Mucosa of rectum (tissue), 2 donors: ENCODE measurements around the gene ARTN.

Source experiments
- H3K27ac ChIP-seq, 2 donors: one replicate each; pipeline ENCODE4 v1.7.0; 2013; ENCODE audit warnings: inconsistent platforms in 2 of 2, low read depth in 2 of 2, low read length in 2 of 2
- H3K27me3 ChIP-seq, 2 donors: one replicate each; pipeline ENCODE4 v1.7.0; 2013; ENCODE audit warnings: low read length in 2 of 2; ENCODE audit not compliant: control insufficient read depth in 2 of 2, insufficient read depth in 2 of 2
- H3K36me3 ChIP-seq, 2 donors: one replicate each; pipeline ENCODE4 v1.7.0; 2013; ENCODE audit warnings: low read length in 2 of 2; ENCODE audit not compliant: control insufficient read depth in 2 of 2, insufficient read depth in 2 of 2
- H3K4me1 ChIP-seq, 2 donors: one replicate each; pipeline ENCODE4 v1.7.0; 2013; ENCODE audit warnings: low read length in 2 of 2, mild to moderate bottlenecking in 1 of 2; ENCODE audit not compliant: control insufficient read depth in 2 of 2, insufficient read depth in 2 of 2
- H3K4me3 ChIP-seq, 2 donors: one replicate each; pipeline ENCODE4 v1.7.0; 2013; ENCODE audit warnings: low read length in 2 of 2
- H3K9ac ChIP-seq, 2 donors: one replicate each; pipeline ENCODE4 v1.7.0; 2013; ENCODE audit warnings: low read length in 2 of 2, low read depth in 1 of 2, mild to moderate bottlenecking in 1 of 2
- H3K9me3 ChIP-seq, 2 donors: one replicate each; pipeline ENCODE4 v1.7.0; 2013; ENCODE audit warnings: low read length in 2 of 2; ENCODE audit not compliant: control insufficient read depth in 2 of 2
- donor health status: healthy.
- donor health status: Normal muscosa, but diverticular disease.

The ARTN gene

GRCh38 chr1:43970502-43970901 is 36.9 kb downstream of the ARTN start:
- no peaks in the 10 kb centered on the region for H3K27me3 ChIP-seq
- H3K9ac ChIP-seq = peak overlapping the region; percentile 60 to 67
- peak overlapping the region; percentile 91 to 97 for H3K4me3 ChIP-seq
- peaks cover 15 to 23% of the 10 kb centered on the region in 2 donors for H3K4me1 ChIP-seq
- peaks cover 10 to 11% of the 10 kb centered on the region in 2 donors for H3K36me3 ChIP-seq
- H3K27ac ChIP-seq = no peak overlapping the region
- no peaks in the 10 kb centered on the region for H3K9me3 ChIP-seq

DNA sequence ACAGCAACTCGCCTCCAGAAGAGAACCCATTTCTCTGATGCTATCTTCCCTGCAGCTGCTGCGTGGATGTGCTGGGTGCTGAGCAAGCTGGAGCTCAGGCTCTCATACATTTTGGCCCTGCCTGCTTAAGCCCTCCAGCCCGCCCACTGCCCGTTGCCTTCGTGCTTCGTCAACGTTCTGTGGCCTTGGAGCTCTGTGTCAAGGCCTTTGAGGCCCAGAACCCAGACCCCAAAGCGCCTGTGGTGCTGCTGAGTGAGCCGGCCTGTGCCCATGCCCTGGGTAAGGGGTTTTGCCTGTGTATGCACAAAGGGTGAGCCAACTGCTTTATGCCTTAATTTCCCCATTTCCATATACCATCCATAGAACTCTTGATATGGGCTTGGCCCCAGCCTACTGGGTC is 37.3 kb downstream of the ARTN start:
- Histone ChIP-seq H3K36me3 (peaks cover 10 to 11% of the 10 kb centered on the region in 2 donors), H3K27me3 (no peaks in the 10 kb centered on the region), H3K9ac (no peak overlapping the region), H3K4me1 (peaks cover 19 to 27% of the 10 kb centered on the region in 2 donors), H3K4me3 (peak overlapping the region in 1 of 2 donors; percentile 97), H3K9me3 (no peaks in the 10 kb centered on the region), H3K27ac (no peak overlapping the region)

- H3K9ac ChIP-seq = no peak overlapping the region
- no peak overlapping the region for H3K4me3 ChIP-seq
- H3K9me3 ChIP-seq = no peaks in the 10 kb centered on the region
- H3K36me3 ChIP-seq = peaks cover 12 to 13% of the 10 kb centered on the region in 2 donors
- peaks cover 24 to 33% of the 10 kb centered on the region in 2 donors for H3K4me1 ChIP-seq
- H3K27ac ChIP-seq = no peak overlapping the region
- no peaks in the 10 kb centered on the region for H3K27me3 ChIP-seq
Observed at GRCh38 chr1:43971336-43971980, 37.9 kb downstream of the ARTN start.

DNA sequence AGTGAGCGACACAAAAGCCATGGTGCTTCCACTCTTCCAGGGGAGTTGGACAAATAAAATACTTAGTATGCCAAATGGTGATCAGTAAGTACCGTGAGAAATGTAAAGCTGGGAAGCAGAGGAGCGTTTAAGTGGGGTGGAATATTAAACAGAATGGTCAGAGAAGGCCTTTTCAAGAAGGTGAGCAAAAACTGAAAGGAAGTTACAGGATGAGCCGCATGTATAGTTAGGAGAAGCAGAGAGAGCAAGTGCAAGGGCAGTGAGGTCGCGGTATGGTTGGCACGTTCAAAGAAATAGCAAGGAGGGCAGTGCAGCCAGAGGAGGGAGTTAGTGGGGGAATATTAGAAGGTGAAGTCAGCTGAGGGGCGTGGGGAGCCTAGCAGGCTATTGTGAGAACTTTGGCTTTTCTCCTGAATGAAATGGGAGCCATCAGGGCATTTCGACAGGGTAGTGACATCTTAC is 40.4 kb downstream of the ARTN start:
- Histone ChIP-seq H3K4me3 (peak overlapping the region; percentile 89 to 92), H3K4me1 (peaks cover 46 to 53% of the 10 kb centered on the region in 2 donors)

DNA sequence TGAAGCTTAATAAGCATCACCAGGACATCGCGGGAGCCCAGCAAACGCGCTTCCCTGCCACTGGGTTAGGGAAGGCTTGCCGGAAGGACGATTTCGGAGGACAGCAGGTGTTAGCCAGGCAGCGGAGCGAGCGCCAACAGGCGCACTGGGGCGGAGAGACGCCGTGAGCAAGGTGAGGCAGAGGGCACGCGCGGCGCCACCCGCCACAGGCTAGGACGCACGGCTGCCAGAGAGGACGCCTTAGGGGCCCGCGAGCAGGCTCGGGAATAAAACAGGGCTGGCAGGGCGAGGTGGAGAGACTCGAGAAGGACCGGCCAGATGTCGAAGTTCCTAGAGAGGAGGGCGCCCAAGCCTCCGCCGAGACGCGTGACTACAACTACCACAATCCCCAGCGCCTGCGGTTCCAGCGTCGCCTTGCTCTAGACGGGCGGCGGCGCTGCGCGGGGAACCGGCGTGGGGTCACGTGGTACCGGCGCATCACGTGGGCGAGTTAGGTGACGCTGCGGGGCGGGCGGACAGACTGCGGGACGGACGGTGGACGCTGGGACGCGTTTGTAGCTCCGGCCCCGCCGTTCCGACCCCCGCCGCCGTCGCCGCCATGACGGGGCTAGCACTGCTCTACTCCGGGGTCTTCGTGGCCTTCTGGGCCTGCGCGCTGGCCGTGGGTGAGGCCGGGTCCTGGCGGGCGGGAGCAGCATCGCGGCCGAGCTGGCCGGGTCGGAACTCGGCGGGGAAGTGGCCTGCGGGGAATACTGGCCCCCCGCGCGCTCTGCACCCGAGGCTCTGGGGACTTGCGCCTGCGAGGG is 41.0 kb downstream of the ARTN start, which contains the start of gene ATP6V0B:
ATP6V0B (plus strand) TSS at position 518 of the 806 bp plus-strand sequence; CDS start at position 599, 81 bp downstream.
- Histone ChIP-seq H3K27me3 (no peaks in the 10 kb centered on the region), H3K9ac (peak within 1 kb of the TSS; percentile 87 to 98), H3K4me1 (peaks cover 46 to 54% of the 10 kb centered on the region in 2 donors), H3K36me3 (peaks cover 24 to 28% of the 10 kb centered on the region in 2 donors), H3K27ac (peak within 1 kb of the TSS; percentile 96 to 97), H3K4me3 (peak within 1 kb of the TSS; percentile 89 to 92), H3K9me3 (no peaks in the 10 kb centered on the region)

More for the DNA sequence above, 40.4 kb downstream of the ARTN start:
- Histone ChIP-seq H3K9me3 (no peaks in the 10 kb centered on the region), H3K9ac (peak overlapping the region; percentile 77 to 98), H3K36me3 (peaks cover 24 to 28% of the 10 kb centered on the region in 2 donors), H3K27me3 (no peaks in the 10 kb centered on the region), H3K27ac (peak overlapping the region; percentile 96 to 97)

- peak overlapping the region; percentile 89 to 92 for H3K4me3 ChIP-seq
- H3K27ac ChIP-seq = peak overlapping the region; percentile 96 to 97
- H3K4me1 ChIP-seq = peaks cover 50 to 58% of the 10 kb centered on the region in 2 donors
Observed at GRCh38 chr1:43975249-43975961, 41.8 kb downstream of the ARTN start.

DNA sequence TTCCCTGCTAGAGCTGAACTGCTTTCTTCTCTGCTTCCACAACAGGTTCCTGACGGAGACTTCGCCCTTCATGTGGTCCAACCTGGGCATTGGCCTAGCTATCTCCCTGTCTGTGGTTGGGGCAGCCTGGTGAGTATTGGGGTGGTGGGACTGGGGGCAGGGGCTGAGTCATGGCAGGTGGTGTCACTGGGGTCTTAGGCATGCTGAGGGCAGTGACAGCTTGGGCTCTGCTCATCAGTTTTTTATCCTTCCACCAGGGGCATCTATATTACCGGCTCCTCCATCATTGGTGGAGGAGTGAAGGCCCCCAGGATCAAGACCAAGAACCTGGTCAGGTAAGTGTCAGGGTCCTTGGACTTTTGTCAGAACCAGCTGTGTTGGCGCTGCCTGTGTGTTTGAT is 42.4 kb downstream of the ARTN start:
- Histone ChIP-seq H3K4me1 (peaks cover 51 to 58% of the 10 kb centered on the region in 2 donors), H3K27ac (peak overlapping the region in 1 of 2 donors; percentile 97), H3K36me3 (peaks cover 24 to 28% of the 10 kb centered on the region in 2 donors), H3K4me3 (peak overlapping the region; percentile 89 to 92), H3K27me3 (no peaks in the 10 kb centered on the region), H3K9me3 (no peaks in the 10 kb centered on the region), H3K9ac (peak overlapping the region; percentile 87 to 98)

More at GRCh38 chr1:43975249-43975961, 41.8 kb downstream of the ARTN start:
- no peaks in the 10 kb centered on the region for H3K27me3 ChIP-seq
- H3K9ac ChIP-seq = peak overlapping the region; percentile 87 to 98
- H3K9me3 ChIP-seq = no peaks in the 10 kb centered on the region
- H3K36me3 ChIP-seq = peaks cover 24 to 28% of the 10 kb centered on the region in 2 donors

GRCh38 chr1:43976890-43977289 is 43.3 kb downstream of the ARTN start:
- Histone ChIP-seq H3K27ac (no peak overlapping the region), H3K36me3 (peaks cover 25 to 28% of the 10 kb centered on the region in 2 donors), H3K9me3 (no peaks in the 10 kb centered on the region), H3K27me3 (no peaks in the 10 kb centered on the region), H3K4me3 (no peak overlapping the region), H3K4me1 (peaks cover 56 to 60% of the 10 kb centered on the region in 2 donors), H3K9ac (no peak overlapping the region)

- H3K9me3 ChIP-seq = no peaks in the 10 kb centered on the region
- H3K36me3 ChIP-seq = peaks cover 22 to 23% of the 10 kb centered on the region in 2 donors
- H3K4me1 ChIP-seq = peaks cover 56 to 60% of the 10 kb centered on the region in 2 donors
- H3K27me3 ChIP-seq = no peaks in the 10 kb centered on the region
- no peak overlapping the region for H3K9ac ChIP-seq
- H3K4me3 ChIP-seq = no peak overlapping the region
- H3K27ac ChIP-seq = no peak overlapping the region
Observed at GRCh38 chr1:43977376-43978263, 44.0 kb downstream of the ARTN start.
